SK-N-MC (cell line): ENCODE results near the gene PIF1.

ENCODE experiments used
- EZH2 ChIP-seq: fragments of 200-600 bp; sonication (generic); IDR thresholded peaks from one replicate; pipeline ENCODE4 v1.6.1; 2017; ENCODE audit warnings: antibody characterized with exemption
- FOXP2 ChIP-seq: optimal IDR thresholded peaks from 2 replicates; pipeline ENCODE3; 2011; ENCODE audit warnings: mild to moderate bottlenecking, moderate library complexity; ENCODE audit not compliant: insufficient read depth; ENCODE audit errors: extremely low read length, control extremely low read depth
- POLR2AphosphoS5 ChIP-seq: IDR thresholded peaks from 2 replicates; pipeline ENCODE4 v1.6.1; 2012; ENCODE audit warnings: mild to moderate bottlenecking, low read depth, low read length, borderline replicate concordance

GRCh38 chr15:64779024-64779423 is 46.4 kb downstream of the PIF1 start:
- TF ChIP-seq POLR2AphosphoS5: no peak
- no peak for TF ChIP-seq EZH2
- TF ChIP-seq FOXP2: no peak
